Muscle layer of colon (tissue), 2 donors: ENCODE data around the gene HDAC5.
"Not testable (repeated sequence)": the region's sequence is repeated elsewhere in the genome, so short reads cannot be mapped to it uniquely, and the experiment has no call there.

Experiments
- H3K27ac ChIP-seq: one replicate; pipeline ENCODE4 v1.7.0; 2013; ENCODE audit warnings: low read depth, mild to moderate bottlenecking, low read length, moderate library complexity
- H3K27me3 ChIP-seq, 2 donors: one replicate each; pipeline ENCODE4 v1.7.0; 2013; ENCODE audit warnings: low read length in 2 of 2, mild to moderate bottlenecking in 2 of 2; ENCODE audit not compliant: insufficient read depth in 2 of 2, control insufficient read depth in 1 of 2
- H3K36me3 ChIP-seq: one replicate; pipeline ENCODE4 v1.7.0; 2013; ENCODE audit warnings: mild to moderate bottlenecking, low read length; ENCODE audit not compliant: insufficient read depth
- H3K4me1 ChIP-seq: one replicate; pipeline ENCODE4 v1.7.0; 2013; ENCODE audit warnings: mild to moderate bottlenecking, low read length; ENCODE audit not compliant: insufficient read depth
- H3K4me3 ChIP-seq, 2 donors: one replicate each; pipeline ENCODE4 v1.7.0; 2013; ENCODE audit warnings: low read length in 2 of 2, low read depth in 1 of 2, mild to moderate bottlenecking in 1 of 2, moderate library complexity in 1 of 2
- H3K9ac ChIP-seq: one replicate; pipeline ENCODE4 v1.7.0; 2013; ENCODE audit warnings: low read length
- H3K9me3 ChIP-seq: one replicate; pipeline ENCODE4 v1.7.0; 2013; ENCODE audit warnings: mild to moderate bottlenecking, low read length
- donor health status: abdominal sarcoma.
- donor health status: Adenocarcinoma of cecum.

The HDAC5 gene

DNA sequence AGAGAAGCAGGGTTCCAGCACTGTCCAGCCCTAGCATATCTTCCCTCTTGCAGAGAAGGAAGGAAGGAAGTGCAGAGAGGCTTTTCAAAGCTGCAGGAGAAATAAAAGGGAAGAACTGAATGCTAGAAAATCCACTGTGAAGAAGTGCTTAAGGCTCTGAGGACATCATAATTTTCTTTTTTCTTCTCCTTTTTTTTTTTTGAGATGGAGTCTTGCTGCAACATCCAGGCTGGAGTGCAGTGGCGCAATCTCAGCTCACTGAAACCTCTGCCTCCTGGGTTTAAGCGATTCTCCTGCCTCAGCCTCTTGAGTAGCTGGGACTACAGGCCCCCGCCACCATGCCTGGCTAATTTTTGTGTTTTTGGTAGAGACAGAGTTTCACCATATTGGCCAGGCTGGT is 25.6 kb upstream of the HDAC5 start:
- not testable (repeated sequence) for H3K4me3 ChIP-seq, H3K9me3 ChIP-seq, H3K27ac ChIP-seq, H3K36me3 ChIP-seq, H3K9ac ChIP-seq, H3K4me1 ChIP-seq, H3K27me3 ChIP-seq

DNA sequence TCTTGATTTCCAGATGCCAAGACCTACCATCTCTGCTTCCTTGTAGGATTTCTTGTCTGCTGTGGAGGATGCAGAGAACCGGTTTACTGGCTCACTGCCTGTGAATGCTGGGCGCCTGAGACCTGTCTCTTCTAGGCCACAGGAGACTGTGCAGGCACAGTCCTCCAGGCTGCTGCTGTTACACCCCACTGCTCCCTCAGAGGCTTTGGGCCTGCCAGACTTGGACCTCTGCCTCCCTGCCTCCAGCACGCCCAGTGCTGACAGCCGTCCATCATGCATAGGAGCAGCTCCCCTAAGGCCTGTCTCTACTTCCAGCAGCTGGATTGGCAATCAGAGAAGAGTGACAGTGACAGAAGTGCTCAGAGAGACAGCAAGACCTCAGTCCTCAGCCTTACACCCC is 24.4 kb upstream of the HDAC5 start:
- Histone ChIP-seq H3K36me3 (no peaks in the 10 kb centered on the region), H3K27me3 (no peaks in the 10 kb centered on the region), H3K4me3 (no peak overlapping the region), H3K9me3 (no peaks in the 10 kb centered on the region), H3K27ac (no peak overlapping the region), H3K4me1 (no peaks in the 10 kb centered on the region), H3K9ac (no peak overlapping the region)

DNA sequence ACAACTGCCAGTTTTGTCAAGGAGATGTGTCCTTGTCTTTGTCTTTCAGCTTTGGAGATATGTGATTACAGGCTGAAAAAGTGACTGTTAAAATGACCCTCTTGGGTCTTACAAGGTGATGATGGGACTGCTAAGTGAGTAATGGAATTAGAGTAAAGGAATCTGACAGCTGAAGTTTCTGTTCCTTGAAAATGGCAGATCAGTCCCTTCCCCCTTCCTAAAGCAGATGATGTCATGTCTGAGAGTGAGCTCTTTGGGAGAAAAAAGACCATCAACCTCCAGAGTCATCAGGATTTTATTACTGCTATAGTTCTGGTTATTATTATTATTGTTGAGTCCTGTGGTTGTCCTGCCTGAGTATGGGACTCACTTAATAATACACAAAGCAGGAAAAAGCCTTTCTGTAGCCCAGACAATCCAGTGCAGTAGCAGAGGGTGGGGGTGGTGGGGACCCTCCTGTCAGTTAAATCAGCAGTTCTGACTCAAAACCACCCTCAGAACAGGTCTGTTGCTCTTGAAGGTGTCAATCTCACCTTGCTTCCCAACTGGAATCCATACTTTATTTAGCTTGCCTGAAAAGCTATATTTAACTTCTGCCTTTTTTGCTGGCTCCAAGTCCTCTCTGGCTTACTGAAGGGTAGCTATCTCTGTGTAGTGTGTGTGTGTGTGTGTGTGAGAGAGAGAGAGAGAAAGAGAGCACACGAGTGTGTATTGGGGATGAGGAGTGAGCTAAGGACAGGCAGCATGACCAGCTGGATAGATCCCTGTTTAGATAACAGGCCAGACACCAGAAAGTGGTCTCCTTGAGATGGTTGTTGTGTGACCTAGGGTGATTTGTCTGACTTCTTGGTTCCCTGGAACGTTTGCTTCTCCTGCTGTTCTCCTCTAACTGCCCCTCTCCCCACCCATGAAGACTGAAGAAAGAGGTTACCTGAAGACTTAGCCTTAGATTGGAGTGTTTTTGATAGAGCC is 23.2 kb upstream of the HDAC5 start:
- Histone ChIP-seq H3K9ac (no peak overlapping the region), H3K27me3 (no peaks in the 10 kb centered on the region), H3K36me3 (no peaks in the 10 kb centered on the region), H3K9me3 (no peaks in the 10 kb centered on the region), H3K4me1 (no peaks in the 10 kb centered on the region), H3K27ac (no peak overlapping the region), H3K4me3 (no peak overlapping the region)

DNA sequence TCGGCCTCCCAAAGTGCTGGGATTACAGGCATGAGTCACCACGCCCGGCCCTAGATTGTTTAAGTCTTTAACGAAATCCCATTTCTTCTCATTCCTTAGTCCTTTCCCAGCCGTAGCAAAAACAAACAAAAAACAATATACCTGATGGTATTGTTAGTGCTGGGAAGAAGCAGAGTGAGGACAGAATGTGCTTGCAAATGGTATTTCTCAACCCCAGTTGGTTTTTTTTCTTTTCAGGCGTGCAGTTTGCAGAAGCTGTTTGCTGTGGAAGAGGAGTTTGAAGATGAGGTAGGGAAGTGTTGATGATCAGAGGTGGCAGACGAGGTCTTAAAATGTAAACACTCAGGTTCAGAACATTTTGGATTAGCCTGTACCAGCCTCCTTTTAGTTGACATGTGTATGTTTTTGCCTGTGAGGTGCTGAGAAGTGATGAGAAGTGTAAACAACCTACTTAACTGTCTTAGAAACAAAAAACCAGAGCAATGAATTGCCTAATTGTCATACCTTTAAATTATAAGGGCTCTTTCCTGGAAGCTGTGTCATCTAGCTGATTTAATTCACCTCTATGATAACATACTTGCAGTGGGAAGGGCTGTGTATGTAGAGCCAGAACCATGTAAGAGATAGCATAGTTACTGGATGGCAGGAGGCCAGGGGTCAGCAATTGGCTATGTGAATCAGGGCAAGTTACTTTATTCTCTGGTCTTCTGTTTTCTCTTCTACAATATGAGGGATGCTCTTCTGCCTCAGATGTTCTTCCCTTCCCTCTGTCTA is 21.7 kb upstream of the HDAC5 start:
- no peaks in the 10 kb centered on the region for H3K36me3 ChIP-seq
- no peak overlapping the region for H3K27ac ChIP-seq
- H3K27me3 ChIP-seq = no peaks in the 10 kb centered on the region
- H3K9ac ChIP-seq = no peak overlapping the region
- no peak overlapping the region for H3K4me3 ChIP-seq
- H3K9me3 ChIP-seq = no peaks in the 10 kb centered on the region
- no peaks in the 10 kb centered on the region for H3K4me1 ChIP-seq

DNA sequence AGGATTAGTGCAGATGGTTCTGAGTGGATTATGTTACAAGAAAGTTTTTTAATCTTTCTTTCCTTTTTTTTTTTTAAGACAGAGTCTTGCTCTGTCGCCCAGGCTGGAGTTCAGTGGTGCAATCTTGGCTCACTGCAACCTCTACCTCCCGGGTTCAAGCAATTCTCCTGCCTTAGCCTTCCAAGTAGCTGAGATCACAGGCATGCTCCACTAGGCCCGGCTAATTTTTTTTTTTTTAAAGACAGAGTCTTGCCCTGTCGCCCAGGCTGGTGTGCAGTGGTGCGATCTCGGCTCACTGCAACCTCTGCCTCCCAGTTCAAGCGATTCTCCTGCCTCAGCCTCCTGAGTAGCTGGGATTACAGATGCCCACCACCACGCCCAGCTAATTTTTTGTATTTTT is 20.5 kb upstream of the HDAC5 start:
- not testable (repeated sequence) for H3K9me3 ChIP-seq, H3K27ac ChIP-seq, H3K9ac ChIP-seq, H3K27me3 ChIP-seq, H3K36me3 ChIP-seq, H3K4me1 ChIP-seq, H3K4me3 ChIP-seq

DNA sequence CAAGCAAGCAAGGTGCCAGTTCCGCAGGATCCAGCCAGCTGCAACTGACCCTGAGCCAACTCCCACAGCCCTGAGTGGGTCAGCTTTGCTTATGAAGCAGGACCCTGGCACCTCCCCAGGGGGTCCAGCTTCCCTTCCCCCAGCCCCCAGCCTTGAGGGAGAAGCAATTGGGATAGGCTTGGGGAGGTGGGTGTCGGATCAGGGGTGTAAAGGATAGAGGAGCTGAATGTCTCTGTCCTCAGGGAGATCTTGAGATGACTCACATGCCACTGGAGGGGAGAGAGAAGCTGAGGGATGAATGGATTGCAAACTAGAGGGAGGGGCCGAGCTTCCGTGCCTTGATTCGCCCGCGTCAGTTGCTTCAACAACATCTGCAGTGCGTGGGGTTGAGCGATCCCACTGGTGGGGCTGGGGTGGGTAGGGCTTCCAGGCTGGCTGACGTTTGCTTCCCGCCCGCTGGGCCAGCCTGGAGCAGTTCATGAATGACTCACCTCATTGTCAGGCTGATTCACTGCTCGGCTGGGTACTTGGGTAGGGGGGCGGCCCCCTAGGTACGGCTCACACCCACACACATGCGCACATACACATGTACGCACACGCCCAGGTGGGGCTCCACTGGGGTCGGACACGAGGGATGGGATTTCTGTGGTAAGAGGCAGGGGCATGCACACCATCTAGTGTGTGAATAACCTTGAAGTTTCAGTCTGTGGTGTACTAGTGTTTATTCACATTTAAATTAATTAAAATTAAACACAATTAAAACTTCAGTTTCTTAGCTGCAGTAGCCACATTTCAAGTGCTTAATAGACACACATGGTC is 14.7 kb upstream of the HDAC5 start:
- Histone ChIP-seq H3K4me1 (peaks cover 5% of the 10 kb centered on the region), H3K9ac (no peak overlapping the region), H3K27ac (no peak overlapping the region), H3K27me3 (no peaks in the 10 kb centered on the region), H3K9me3 (no peaks in the 10 kb centered on the region), H3K4me3 (no peak overlapping the region), H3K36me3 (no peaks in the 10 kb centered on the region)

DNA sequence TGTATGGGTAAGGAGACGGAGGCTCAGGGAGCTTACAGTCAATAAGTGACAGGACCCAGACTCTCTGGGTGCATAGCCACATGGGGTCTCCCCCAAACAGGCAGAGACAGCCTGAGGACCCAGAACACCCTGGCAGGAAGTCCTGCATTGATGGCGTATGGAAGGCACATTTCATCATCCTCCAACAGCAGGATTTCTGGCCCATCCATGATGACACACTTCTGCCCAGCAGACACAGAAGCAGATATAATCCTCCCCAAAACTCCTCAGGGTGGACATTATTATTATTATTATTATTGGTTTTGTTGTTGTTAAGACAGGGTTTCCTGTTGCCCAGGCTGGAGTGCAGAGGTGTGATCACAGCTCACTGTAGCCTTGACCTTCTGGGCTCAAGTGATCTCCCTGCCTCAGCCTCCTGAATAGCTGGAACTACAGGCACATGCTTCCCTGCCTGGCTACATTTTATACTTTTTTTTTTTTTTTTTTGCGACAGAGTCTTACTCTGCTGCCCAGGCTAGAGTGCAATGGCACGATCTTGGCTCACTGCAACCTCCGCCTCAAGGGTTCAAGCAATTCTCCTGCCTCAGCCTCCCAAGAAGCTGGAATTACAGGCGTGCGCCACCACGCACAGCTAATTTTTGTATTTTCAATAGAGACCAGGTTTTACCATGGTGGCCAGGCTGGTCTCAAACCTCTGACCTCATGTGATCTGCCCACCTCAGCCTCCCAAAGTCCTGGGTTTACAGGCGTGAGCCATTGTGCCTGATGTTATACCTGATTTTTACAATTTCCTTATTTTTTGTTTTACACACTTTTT is 11.5 kb upstream of the HDAC5 start:
- no peaks in the 10 kb centered on the region for H3K9me3 ChIP-seq
- no peaks in the 10 kb centered on the region for H3K36me3 ChIP-seq
- H3K27ac ChIP-seq = no peak overlapping the region
- H3K4me3 ChIP-seq = no peak overlapping the region
- no peak overlapping the region for H3K9ac ChIP-seq
- H3K27me3 ChIP-seq = no peaks in the 10 kb centered on the region
- peaks cover 5% of the 10 kb centered on the region for H3K4me1 ChIP-seq

DNA sequence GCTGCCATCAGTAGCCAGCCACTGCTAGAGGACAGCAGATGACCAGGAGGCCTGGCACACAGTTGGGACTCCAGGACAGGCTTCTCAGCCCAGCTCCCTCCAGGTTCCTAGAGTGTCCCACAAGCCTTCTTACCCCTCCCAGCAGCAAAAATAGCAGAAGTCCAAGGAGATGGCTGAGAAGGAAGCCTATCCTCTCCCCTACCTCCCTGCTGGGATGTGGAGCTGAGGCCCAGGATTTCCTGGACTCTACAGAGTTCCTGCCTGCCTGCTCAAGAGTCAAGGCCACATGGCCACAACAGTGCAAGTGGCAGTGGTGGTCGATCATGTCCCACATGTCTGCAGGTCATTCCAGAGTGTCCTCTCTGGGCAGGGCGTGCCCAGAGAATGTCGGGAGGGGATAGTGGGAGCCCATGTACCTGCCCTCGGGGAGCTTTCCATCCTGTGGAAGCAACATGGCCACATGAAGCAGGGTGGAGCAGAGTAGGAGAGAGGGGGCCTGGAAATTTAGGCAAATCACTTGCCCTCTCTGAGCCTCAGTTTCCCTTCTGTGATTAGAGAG is 10.6 kb upstream of the HDAC5 start:
- Histone ChIP-seq H3K4me3 (no peak overlapping the region), H3K9ac (no peak overlapping the region), H3K27me3 (no peaks in the 10 kb centered on the region), H3K4me1 (peaks cover 5% of the 10 kb centered on the region), H3K36me3 (no peaks in the 10 kb centered on the region), H3K9me3 (no peaks in the 10 kb centered on the region), H3K27ac (no peak overlapping the region)

DNA sequence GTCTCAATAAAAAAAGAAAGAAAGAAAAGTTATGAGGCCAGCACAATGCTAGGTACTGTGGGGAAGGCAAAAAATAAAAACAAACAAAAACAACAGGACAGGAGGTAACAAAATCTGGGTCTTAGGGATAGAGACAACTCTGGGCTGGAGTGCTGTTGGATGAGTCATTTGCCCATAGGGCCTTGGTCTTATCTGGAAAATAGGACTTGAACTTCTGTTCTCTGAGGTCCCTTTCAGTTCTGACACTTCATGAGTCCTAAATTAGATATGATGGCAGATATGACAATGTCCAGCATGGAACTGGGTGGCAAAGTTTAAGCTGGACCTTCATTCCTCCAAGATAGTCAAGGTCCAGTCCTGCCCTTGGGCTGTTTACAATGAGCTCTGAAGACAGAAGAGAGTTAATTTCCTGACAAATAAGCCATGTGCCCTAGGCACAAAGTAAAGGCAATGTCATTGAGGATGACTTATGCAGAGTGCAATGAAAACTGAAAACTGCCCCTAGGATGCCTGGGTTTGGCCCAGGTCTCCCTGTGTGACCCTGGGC is 8.9 kb upstream of the HDAC5 start:
- H3K36me3 ChIP-seq = no peaks in the 10 kb centered on the region
- no peaks in the 10 kb centered on the region for H3K27me3 ChIP-seq
- H3K9ac ChIP-seq = no peak overlapping the region
- no peaks in the 10 kb centered on the region for H3K9me3 ChIP-seq
- no peak overlapping the region for H3K27ac ChIP-seq
- no peak overlapping the region for H3K4me3 ChIP-seq
- H3K4me1 ChIP-seq = no peaks in the 10 kb centered on the region

DNA sequence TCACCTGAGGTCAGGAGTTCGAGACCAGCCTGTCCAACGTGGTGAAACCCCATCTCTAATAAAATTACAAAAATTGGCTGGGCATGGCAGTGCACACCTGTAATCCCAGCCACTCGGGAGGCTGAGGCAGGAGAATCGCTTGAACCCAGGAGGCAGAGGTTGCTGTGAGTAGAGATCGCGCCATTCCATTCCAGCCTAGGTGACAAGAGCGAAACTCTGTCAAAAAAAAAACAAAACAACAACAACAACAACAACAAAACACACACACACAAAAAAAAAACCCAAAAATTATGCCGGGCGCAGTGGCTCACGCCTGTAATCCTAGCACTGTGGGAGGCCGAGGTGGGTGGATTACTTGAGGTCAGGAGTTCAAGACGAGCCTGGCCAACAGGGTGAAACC is 7.9 kb upstream of the HDAC5 start:
- H3K9me3 ChIP-seq, H3K9ac ChIP-seq, H3K4me1 ChIP-seq, H3K27me3 ChIP-seq, H3K27ac ChIP-seq, H3K4me3 ChIP-seq, H3K36me3 ChIP-seq: not testable (repeated sequence)
